ENCODE measurements around the gene ST8SIA4.

DNA sequence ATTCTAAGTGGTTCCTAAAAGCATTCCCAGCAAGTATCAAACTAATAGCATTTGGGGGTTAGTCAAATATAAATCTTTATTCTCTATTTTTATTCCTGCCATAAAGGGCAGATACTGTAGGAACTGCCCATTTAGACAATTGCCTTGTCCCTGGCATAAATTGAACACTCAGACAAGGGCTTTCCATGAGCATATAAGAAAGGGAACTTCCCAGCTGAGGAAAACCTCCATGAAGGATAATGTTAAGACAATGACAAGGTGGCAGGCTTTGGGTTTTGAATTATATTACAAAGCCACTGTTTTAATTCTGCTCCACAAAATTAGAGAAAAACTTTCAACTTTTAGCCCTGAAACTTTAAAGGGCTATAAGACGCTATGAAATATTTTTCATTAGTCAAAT is 81.3 kb downstream of the ST8SIA4 start:
- TF ChIP-seq, protein P1, sequence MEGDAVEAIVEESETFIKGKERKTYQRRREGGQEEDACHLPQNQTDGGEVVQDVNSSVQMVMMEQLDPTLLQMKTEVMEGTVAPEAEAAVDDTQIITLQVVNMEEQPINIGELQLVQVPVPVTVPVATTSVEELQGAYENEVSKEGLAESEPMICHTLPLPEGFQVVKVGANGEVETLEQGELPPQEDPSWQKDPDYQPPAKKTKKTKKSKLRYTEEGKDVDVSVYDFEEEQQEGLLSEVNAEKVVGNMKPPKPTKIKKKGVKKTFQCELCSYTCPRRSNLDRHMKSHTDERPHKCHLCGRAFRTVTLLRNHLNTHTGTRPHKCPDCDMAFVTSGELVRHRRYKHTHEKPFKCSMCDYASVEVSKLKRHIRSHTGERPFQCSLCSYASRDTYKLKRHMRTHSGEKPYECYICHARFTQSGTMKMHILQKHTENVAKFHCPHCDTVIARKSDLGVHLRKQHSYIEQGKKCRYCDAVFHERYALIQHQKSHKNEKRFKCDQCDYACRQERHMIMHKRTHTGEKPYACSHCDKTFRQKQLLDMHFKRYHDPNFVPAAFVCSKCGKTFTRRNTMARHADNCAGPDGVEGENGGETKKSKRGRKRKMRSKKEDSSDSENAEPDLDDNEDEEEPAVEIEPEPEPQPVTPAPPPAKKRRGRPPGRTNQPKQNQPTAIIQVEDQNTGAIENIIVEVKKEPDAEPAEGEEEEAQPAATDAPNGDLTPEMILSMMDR (IDR thresholded peaks at IDR 0.05): no peak
- TF ChIP-seq POLR2A (IDR thresholded peaks at IDR 0.05): no peak
- TF ChIP-seq POLR2AphosphoS5 (IDR thresholded peaks at IDR 0.05): no peak
